ENCODE measurements around the gene TNFSF9. TPM values are rescaled to one million over a fixed set of nuclear protein-coding genes. Genes with fewer than 3 reads are reported as not detected.

Gene TNFSF9
- total RNA-seq, 2 experiments from 2014 or later = 1.5 to 1.8 TPM

DNA sequence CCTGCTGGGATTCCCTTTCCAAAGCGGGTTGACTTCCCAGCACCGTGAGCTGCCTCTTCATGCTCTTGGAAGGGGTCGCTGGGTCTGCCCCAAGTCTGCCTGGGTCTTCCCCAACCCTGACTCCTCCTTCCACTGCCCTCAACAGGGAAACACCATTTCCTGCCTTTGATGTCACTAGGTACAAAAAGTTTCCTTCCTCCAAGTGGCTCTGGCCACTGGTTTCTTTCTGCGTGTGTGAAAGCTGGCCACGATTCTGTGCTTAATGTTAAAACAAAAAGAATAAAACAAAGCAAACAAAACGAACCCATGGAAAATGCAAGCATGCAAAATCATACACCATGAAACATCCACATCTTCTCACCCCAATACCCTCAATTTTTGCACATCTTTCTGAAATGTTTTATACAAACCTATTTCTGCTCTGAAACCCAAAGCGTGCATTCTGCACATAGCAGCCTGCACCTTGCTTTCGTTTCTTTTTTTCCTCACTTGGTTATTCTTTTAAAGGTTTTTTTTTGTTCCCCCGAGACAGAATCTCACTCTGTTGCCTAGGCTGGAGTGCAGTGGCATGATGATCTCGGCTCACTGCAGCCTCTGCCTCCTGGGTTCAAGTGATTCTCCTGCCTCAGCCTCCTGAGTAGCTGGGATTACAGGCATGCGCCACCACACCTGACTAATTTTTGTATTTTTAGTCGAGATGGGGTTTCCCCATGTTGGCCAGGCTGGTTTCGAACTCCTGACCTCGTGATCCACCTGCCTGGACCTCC lies 12.5 kb upstream of the TNFSF9 start:
- Mint-ChIP-seq H3K4me3 (peak overlapping the region; percentile 70), H3K27me3 (no peaks in the 10 kb centered on the region), H3K9me3 (no peaks in the 10 kb centered on the region), H3K4me1 (ENCODE audit: low read depth) (peaks cover 33% of the 10 kb centered on the region), H3K27ac (no peak overlapping the region), H3K36me3 (ENCODE audit: low read depth) (no peaks in the 10 kb centered on the region)
- TF ChIP-seq, protein P1, sequence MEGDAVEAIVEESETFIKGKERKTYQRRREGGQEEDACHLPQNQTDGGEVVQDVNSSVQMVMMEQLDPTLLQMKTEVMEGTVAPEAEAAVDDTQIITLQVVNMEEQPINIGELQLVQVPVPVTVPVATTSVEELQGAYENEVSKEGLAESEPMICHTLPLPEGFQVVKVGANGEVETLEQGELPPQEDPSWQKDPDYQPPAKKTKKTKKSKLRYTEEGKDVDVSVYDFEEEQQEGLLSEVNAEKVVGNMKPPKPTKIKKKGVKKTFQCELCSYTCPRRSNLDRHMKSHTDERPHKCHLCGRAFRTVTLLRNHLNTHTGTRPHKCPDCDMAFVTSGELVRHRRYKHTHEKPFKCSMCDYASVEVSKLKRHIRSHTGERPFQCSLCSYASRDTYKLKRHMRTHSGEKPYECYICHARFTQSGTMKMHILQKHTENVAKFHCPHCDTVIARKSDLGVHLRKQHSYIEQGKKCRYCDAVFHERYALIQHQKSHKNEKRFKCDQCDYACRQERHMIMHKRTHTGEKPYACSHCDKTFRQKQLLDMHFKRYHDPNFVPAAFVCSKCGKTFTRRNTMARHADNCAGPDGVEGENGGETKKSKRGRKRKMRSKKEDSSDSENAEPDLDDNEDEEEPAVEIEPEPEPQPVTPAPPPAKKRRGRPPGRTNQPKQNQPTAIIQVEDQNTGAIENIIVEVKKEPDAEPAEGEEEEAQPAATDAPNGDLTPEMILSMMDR (IDR thresholded peaks at IDR 0.05) = no peak
- peaks cover 41% of the 10 kb centered on the region for H3K4me1 ChIP-seq (ENCODE audit: insufficient read depth, low read length)
- no peaks in the 10 kb centered on the region for H3K9me3 ChIP-seq (ENCODE audit: control insufficient read depth in 1 of 2, insufficient read depth in 1 of 2, low read length in 2 of 2)
- no peaks in the 10 kb centered on the region for H3K36me3 ChIP-seq (ENCODE audit: insufficient read depth, low read length)
- DNase-seq = peak in 3 of 14 experiments; percentile 54 to 64 (median 61)
- ATAC-seq (ENCODE audit: poor library complexity) = no peak
- POLR2A ChIA-PET = interaction anchor here (1.2 kb wide), 1 partner anchor 290 kb away, joined by 3 read pairs; no protein-coding TSS in a partner anchor
- no peak overlapping the region for H3K4me3 ChIP-seq (ENCODE audit: low read length)
- no peak overlapping the region for H3K27ac ChIP-seq (ENCODE audit: low read depth in 1 of 2, low read length in 2 of 2)
- intact Hi-C loops (cut with DNase I, micrococcal nuclease) = loop anchor here in 1 of 2 experiments (5.0 kb wide), 2 partner anchors 219 to 234 kb away; partner anchors contain the start of genes GPR108 and TRIP10
- CTCF ChIA-PET = interaction anchor here (2.2 kb wide), 1 partner anchor 13 kb away, joined by 9 read pairs; the partner anchor contains the start of gene TNFSF9
- no peaks in the 10 kb centered on the region for H3K27me3 ChIP-seq (ENCODE audit: control insufficient read depth in 1 of 2, insufficient read depth in 2 of 2, low read length in 2 of 2)

DNA sequence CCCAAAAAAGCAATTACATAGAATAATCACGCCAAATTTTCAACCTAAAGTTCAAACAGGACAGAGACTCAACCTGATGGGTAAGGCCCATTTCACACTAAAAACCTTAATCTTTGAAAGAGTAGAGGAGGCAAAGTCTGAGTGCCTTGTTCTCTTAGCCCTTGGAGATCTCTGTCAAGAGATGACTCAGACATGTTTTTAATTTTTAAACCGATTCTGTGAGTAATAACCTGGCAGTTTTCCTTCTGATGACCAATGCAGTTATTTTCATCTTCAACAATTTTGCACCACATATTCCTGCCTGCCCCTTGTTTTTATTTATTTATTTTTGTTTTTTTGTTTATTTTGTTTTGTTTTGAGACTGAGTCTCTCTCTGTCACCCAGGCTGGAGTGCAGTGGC lies 11.5 kb upstream of the TNFSF9 start:
- no peak overlapping the region for H3K27ac Mint-ChIP-seq

DNA sequence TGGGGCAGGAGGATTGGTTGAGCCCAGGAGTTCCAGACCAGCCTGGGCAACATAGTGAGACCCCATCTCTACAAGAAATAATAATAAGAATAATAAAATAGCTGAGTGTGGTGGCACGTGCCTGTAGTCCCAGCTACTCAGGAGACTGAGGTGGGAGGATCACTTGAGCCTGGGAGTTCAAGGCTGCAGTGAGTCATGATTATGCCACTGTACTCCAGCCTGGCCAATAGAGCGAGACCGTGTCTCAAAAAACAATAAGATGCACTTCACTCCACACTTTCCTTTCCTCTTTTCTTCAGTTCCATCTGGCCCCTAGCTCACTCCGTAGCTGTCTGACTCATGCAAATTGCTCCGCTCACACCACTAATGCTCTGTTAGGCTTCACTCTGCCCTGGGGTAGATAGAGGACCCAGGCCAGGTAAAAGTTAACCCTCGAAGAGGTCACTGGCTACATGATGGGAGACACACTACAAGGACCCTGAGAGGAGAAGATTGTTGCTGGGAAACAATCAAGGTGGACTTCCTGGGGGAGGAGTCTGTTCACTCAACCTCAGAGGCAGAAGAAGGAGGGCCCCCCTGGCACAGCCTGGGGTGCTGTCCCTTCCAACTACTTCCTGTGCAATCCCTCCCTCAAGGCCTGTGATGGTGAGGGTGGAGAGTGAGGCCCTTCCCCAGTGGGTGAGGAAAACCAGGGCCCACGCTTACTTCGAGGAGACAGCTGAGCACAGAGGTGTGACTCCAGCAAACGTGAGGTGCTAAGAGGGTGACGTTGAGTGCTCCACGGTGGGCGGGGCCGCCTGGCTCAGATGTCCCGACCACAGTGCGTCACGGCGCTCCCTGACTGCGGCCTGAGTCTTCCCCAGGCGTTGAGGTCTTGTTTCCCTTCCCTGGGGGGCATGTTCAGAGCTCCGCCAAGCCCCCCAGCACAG lies 8.8 kb upstream of the TNFSF9 start:
- CTCF ChIA-PET = interaction anchor here (0.7 kb wide), 1 partner anchor 273 kb away, joined by 3 read pairs; no protein-coding TSS in a partner anchor
- H3K4me3 ChIP-seq (ENCODE audit: low read length) = no peak overlapping the region
- Mint-ChIP-seq H3K9me3 (no peaks in the 10 kb centered on the region), H3K27ac (no peak overlapping the region), H3K36me3 (ENCODE audit: low read depth) (no peaks in the 10 kb centered on the region), H3K4me1 (ENCODE audit: low read depth) (peaks cover 18% of the 10 kb centered on the region), H3K4me3 (no peak overlapping the region), H3K27me3 (no peaks in the 10 kb centered on the region)
- POLR2A ChIA-PET = no interaction called here
- intact Hi-C loops (cut with DNase I, micrococcal nuclease) = no loop called here
- ATAC-seq (ENCODE audit: poor library complexity) (peak; percentile 79), DNase-seq (peak in 12 of 14 experiments; percentile 18 to 89 (median 44))
- no peaks in the 10 kb centered on the region for H3K9me3 ChIP-seq (ENCODE audit: control insufficient read depth in 1 of 2, insufficient read depth in 1 of 2, low read length in 2 of 2)
- H3K36me3 ChIP-seq (ENCODE audit: insufficient read depth, low read length) = no peaks in the 10 kb centered on the region
- no peaks in the 10 kb centered on the region for H3K27me3 ChIP-seq (ENCODE audit: control insufficient read depth in 1 of 2, insufficient read depth in 2 of 2, low read length in 2 of 2)
- peaks cover 28% of the 10 kb centered on the region for H3K4me1 ChIP-seq (ENCODE audit: insufficient read depth, low read length)
- H3K27ac ChIP-seq (ENCODE audit: low read depth in 1 of 2, low read length in 2 of 2) = no peak overlapping the region
- TF ChIP-seq, protein P1 (IDR thresholded peaks at IDR 0.05) = no peak

More for the DNA sequence above, 11.5 kb upstream of the TNFSF9 start:
- Histone ChIP-seq H3K9me3 (ENCODE audit: control insufficient read depth in 1 of 2, insufficient read depth in 1 of 2, low read length in 2 of 2) (no peaks in the 10 kb centered on the region), H3K4me1 (ENCODE audit: insufficient read depth, low read length) (peaks cover 41% of the 10 kb centered on the region), H3K27ac (ENCODE audit: low read depth in 1 of 2, low read length in 2 of 2) (no peak overlapping the region), H3K27me3 (ENCODE audit: control insufficient read depth in 1 of 2, insufficient read depth in 2 of 2, low read length in 2 of 2) (no peaks in the 10 kb centered on the region), H3K36me3 (ENCODE audit: insufficient read depth, low read length) (no peaks in the 10 kb centered on the region), H3K4me3 (ENCODE audit: low read length) (no peak overlapping the region)
- H3K4me3 Mint-ChIP-seq = peak overlapping the region; percentile 8
- ChIA-PET POLR2A (interaction anchor here (0.7 kb wide), 1 partner anchor 286 kb away, joined by 3 read pairs; no protein-coding TSS in a partner anchor), CTCF (no interaction called here)
- intact Hi-C loops (cut with DNase I, micrococcal nuclease) = loop anchor here in 1 of 2 experiments (5.0 kb wide), 2 partner anchors 218 to 233 kb away; partner anchors contain the start of genes GPR108 and TRIP10
- no peaks in the 10 kb centered on the region for H3K36me3 Mint-ChIP-seq (ENCODE audit: low read depth)
- ATAC-seq (ENCODE audit: poor library complexity) = no peak
- peaks cover 33% of the 10 kb centered on the region for H3K4me1 Mint-ChIP-seq (ENCODE audit: low read depth)
- no peaks in the 10 kb centered on the region for H3K9me3 Mint-ChIP-seq
- H3K27me3 Mint-ChIP-seq = no peaks in the 10 kb centered on the region
- no peak for DNase-seq
- TF ChIP-seq, protein P1 (IDR thresholded peaks at IDR 0.05) = no peak
